Measurements from ENCODE around the gene SPRR3. TPM values are rescaled to one million over a fixed set of nuclear protein-coding genes. Genes with fewer than 3 reads are reported as not detected.
A peak's percentile ranks its signal among the peaks of the same experiment; 100 is the strongest.
"Not testable (repeated sequence)": the region's sequence is repeated elsewhere in the genome, so short reads cannot be mapped to it uniquely, and the experiment has no call there.

The SPRR3 gene
- total RNA-seq, 1 donor from 2014 or later = not detected

DNA sequence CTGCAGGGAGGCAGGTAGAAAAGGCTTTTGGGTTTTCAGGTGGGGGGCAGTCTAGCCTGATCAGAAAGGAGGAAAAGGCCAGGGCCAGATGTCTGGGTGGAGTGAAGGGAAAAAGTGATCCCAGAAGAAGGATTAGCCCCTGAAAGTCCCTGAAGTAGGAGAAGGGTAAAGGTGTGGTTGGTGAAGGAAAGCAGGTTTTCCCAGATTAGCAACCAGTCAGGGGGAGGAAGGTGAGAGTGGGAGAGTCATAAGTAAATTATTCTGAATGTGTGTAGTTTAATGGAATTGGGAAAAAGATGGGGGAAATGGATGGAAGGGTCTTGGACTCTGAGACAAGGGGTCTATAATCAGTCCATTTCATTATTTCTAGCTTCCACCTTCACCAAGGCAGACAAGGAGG lies 18.3 kb upstream of the SPRR3 start:
- DNase-seq (ENCODE audit: low read depth in 2 of 2) = no peak

DNA sequence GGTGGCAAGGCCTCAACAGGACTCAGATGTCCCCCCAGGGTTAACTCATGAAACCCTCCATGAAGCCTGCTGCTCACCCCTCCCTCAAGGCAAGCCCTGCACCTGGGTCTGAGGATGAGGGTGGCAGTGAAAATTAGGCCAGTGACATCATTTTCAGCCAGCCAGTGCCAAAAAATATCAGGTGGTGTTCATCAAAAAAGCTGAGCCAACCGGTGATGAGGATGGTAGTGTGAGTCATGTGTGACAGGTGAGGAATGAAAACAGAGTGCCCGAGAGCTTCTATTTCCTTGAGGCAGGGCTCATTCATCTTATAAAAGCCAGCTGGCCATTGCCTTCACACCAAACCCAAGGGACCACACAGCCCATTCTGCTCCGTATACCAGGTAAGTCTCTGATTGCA lies 17.8 kb upstream of the SPRR3 start, which contains the start of gene SPRR1A:
Gene SPRR1A (plus strand): TSS at position 339 of the 400 bp plus-strand sequence. CDS start 1,150 bp downstream, outside the sequence.
- no peak for DNase-seq (ENCODE audit: low read depth in 2 of 2)

DNA sequence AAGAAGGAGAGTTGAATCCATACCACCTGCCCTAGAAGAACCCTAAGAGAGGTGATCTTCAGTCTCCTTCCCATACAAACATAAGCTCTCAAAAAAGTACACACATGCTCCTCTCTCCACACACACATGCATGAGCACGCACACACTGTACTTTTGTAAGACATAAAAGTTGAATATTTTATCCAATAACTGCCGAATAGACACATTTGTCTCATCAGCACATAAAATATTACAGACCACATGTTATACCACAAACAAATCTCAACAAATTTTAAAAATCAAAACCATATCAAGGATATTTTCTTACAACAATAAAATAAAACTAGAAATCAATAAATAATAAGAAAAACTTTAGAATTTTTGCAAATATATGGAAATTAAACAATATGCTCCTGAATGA lies 15.0 kb upstream of the SPRR3 start:
- no peak for DNase-seq (ENCODE audit: low read depth in 2 of 2)

DNA sequence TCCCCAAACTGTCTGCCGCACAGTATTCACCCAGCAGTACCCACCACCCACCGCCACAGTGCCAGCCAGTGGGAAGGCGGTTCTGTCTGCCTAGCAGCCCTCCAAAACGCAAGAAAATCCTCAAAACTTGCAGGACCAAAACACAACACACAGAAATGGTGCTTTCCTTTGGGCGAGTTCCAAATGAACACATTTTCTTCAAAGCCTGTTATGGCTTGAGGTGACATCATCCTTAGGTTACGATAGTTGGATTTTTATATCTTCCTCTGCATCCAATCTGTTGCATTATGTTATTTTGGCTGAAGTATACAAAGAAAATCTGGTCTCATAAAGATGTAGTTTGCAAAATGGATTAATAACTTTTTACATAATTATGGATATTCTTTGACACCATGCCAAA lies 8.4 kb upstream of the SPRR3 start:
- DNase-seq (ENCODE audit: low read depth in 2 of 2) = no peak

DNA sequence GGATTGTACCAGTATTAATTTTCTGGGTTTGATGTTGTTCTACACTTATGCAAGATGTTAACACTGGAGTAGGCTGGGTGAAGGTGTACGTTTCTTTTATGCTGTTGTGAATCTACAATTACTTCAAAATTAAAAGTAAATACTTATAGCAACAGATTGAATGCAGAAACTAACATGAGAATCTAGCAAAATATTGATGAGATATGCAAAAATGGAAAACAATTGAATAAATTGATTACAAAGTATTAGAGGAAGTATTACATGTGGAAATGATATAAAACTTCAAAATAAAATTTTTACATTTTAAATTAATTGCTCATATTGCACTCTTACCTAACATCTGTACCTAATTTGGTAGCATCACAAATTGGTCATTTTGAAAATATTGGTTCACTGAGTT lies 5.7 kb upstream of the SPRR3 start:
- no peak for DNase-seq (ENCODE audit: low read depth in 2 of 2)

DNA sequence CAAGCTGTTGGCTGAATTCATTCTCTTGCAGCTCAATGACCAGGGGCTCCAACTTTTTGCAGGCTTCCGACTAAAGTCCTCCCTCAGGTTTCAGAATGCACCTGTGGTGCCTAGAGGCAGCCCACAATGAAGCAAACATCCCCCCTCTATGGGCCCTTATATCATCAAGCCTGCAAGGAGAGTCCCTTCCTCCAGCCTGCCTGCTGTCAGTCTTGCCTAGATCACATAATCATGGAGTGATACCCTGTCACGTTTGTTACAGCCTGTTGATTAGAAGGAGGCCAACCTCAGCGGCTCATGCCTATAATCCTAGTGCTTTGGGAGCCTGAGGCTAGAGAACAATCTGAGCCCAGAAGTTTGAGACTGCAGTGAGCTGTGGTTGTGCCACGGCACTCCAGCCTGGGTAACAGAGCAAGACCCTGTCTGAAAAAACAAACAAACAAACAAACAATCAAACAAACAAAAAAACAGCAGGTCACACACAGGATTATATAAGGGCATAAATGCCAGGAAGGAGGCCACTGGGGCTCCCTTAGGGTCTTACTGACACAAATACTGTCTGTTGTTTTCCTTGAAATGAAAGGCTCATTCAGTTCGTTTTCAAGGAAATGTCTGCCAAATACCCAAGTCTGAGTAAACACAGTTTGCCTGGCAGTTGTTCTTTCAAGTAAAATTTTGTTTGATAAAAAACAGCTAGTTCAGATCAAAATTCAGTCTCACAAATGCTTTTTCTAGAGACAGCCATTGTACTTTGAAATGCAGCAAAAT lies 4.7 kb upstream of the SPRR3 start:
- no peak for DNase-seq (ENCODE audit: low read depth in 2 of 2)

DNA sequence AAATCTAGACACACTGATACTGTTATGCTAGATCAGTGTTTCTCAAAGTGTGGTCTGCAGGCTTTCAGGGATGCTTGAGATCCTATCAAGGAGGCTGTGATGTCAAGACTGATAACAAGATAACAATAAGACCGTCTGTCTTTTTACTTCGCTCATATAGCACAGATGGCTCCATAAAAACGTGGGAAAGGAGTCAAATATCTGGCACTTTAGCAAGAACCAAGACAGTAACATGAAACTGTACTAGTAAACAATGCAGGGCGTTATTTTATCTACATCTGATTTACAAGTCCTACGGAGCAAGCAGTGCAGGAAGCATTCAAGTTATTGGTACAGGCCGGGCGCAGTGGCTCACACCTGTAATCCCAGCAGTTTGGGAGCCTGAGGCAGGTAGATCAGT lies 3.6 kb upstream of the SPRR3 start:
- no peak for DNase-seq (ENCODE audit: low read depth in 2 of 2)

DNA sequence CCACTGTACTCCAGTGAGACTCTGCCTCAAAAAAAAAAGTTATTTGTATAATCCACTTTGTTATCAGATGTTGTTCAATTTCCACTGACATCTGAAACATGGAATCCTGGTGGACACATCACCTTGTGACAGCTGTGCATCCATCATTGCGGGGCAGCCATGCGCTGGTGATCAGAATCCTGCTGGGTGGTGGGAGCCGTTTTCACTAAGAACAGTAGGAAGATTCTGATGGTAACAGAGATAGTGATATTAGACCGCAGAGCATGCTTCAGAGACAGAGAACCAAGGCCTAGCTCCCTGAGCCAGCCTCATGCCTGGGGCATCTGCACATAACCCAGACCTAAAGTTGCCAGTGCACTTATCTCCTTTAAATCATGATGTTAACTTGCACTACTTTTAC lies 3.1 kb upstream of the SPRR3 start:
- DNase-seq (ENCODE audit: low read depth in 2 of 2) = no peak

DNA sequence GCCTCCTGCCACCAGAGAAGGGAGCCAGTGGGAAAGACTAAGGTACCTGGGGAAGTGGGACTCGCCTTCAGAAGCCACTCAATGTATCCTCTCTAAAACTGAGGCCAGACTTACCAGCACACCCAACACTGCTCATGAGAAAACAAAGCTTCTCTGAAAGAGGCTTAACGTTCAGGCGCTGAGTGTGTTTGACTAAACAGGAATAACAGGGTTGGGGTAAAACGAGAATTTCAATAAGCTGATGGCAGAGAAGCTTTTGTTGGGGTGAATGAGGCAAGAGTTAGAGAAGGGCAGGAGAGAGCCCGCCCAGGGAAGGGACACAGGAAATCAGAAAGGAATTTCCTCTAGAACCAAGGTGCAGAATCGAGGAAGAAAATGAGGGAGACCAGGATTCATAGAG lies 1.7 kb upstream of the SPRR3 start:
- no peak for DNase-seq (ENCODE audit: low read depth in 2 of 2)

DNA sequence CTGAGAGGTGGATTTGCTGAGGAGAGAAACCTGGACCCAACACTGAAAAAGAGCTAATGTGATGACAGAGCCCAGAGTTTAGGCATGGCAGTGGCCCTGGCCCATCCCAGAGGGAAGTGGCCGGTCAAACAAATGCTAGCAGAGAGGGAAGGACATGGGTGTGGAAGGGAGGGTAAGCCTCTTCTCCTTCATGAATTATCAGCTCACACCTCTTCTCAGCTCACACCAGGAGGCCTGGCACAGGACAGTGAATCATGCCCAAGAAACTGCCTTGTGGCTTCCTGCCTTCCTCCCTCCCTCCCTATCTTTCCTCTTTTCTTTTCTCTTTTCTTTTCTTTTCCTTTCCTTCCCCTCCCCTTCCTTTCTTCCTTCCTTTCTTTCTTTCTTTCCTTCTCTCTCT lies 1.3 kb upstream of the SPRR3 start:
- no peak for DNase-seq (ENCODE audit: low read depth in 2 of 2)

DNA sequence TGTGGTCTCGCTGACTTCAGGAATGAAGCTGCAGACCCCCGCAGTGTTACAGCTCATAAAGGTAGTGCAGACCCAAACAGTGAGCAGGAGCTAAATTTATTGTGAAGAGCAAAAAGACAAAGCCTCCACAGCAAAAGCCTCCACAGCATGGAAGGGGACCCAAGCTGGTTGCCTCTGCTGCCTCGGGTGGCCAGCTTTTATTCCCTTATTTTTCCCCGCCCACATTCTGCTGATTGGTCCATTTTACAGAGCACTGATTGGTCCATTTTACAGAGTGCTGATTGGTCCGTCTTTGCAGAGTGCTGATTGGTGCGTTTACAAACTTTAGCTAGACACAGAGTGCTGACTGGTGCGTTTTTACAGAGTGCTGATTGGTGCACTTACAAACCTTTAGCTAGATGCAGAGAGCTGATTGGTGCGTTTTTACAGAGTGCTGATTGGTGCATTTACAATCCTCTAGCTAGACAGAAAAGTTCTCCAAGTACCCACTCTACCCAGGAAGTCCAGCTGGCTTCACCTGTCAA lies 9.7 kb downstream of the SPRR3 start:
- DNase-seq (ENCODE audit: low read depth in 2 of 2) = not testable (repeated sequence)

DNA sequence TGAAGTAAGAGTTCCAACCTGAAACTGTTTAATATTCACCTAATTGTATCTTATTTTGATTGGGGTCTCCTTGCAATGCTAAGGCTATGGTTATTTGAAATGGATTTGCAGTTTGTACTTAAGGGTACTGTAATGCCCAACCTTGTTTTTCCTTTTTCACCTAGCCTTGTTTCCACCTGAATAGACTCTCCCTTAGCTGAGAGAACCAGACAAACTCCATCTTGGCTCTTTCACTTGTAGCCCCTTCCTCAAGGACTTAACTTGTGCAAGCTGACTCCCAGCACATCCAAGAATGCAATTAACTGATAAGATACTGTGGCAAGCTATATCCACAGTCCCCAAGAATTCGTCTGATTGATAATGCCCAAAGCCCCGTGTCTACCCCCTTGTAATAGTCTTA lies 20.3 kb downstream of the SPRR3 start:
- DNase-seq (ENCODE audit: low read depth in 2 of 2) = not testable (repeated sequence)

DNA sequence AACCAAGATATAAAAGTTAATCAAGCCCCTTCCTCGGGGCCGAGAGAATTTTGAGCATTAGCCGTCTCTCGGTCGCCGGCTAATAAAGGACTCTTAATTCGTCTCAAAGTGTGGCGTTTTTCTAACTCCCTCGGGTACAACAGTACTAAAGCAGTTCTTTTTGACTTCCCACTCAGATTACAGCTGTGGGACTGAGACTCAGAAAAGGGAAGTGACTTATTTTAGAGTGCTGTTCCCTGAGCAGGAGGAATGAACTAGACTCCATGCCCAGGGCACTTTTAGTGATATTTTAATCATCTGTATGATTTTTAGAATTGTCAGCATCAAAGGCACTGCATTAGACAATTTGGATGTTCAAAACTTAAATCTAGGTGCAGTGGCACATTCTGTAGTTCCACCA lies 20.8 kb downstream of the SPRR3 start:
- DNase-seq (ENCODE audit: low read depth in 2 of 2) = not testable (repeated sequence)

DNA sequence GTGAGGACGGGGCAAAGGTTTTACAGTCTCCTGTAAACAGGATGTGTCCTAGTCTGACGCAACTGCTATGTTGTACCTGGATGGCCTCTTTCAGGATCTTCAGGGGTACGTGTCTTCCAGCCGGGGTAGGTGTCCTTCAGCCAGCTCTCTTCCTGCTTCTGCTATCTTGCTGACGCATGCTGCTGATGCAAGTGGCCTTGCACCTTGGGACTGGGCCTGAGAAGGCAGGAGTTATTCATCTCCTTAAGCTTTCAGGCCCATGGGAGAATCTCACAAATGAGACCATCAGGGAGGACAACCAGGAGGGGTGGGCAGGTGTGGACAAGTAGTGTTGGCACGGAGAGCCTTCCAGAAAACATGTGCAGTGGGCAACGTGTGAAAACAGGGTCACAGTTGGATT lies 21.6 kb downstream of the SPRR3 start:
- no peak for DNase-seq (ENCODE audit: low read depth in 2 of 2)

DNA sequence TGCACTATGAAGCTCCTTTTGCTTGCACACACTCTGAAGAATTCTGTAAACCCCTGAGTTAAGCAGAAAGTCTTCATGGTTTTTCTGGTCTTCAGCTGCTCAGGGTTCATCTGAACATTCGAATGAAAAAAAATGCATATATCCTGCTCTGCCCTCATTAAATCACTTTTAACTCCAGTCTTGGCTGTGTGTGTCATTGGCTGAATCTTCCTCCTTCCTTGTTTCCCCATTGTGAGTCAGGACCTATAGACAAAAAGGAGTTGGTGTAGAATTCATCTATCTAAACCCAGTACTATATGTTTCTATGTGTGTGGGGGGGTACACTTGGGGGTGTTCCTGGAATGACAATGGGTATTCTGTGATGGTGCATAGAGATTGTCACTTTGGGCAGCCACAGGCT lies 22.9 kb downstream of the SPRR3 start:
- no peak for DNase-seq (ENCODE audit: low read depth in 2 of 2)

DNA sequence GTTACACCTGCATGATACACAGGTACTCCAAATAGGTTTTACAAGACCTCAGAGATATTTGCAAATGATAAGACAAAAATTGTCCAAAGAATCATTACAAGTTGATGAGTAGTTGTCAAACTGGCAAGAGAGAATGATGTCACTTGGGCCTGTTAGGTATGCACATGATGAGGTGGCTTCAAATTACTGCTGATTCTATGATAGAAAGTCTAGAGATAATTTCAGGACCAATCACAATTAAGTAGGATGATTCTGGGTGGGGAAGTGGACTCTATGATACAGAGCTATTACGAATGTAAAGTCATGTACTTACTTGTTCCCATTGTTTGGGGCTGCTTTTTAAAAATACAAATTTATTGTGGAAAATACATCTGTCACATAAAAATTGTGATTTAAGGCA lies 24.2 kb downstream of the SPRR3 start:
- DNase-seq (ENCODE audit: low read depth in 2 of 2) = no peak

DNA sequence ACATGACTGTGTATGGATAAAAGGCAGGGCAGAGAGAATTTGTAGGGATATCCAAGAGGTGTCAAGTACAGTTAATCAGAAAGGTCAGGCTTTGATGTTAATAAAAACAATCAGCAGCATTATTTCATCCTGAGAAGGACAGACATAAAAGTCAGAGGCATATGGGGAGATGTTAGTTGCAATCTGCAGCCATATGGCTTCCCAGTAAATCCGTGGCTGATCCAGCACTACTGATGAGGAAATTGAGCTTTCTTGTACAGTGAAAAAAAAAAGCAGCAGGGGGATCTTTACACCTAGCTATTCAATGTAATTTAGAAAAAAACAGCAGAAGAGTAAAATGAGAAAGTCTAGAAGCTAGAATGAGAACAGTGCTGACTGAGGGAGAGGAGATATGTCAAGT lies 27.2 kb downstream of the SPRR3 start:
- no peak for DNase-seq (ENCODE audit: low read depth in 2 of 2)

DNA sequence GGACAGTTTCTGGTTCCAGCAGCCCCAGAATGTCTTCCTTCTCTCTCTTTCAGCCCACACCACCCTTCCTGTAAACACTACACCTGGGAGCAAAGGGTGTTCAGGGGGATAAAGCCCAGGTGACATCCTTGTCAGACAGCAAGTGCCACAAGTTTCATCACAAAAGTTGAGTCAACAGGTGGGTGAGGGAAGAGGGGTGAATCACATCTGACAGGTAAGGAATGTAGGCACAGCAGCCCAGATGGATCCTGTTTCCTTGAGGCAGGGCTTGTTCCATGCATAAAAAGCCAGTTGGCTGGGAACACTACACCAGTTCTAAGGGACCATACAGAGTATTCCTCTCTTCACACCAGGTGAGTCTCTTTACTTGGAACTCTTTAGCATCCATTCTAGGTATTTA lies 29.3 kb downstream of the SPRR3 start, which contains the start of gene SPRR1B:
Gene SPRR1B (plus strand): TSS at position 309 of the 400 bp plus-strand sequence. CDS start 1,143 bp downstream, outside the sequence.
- DNase-seq (ENCODE audit: low read depth in 2 of 2) = no peak

DNA sequence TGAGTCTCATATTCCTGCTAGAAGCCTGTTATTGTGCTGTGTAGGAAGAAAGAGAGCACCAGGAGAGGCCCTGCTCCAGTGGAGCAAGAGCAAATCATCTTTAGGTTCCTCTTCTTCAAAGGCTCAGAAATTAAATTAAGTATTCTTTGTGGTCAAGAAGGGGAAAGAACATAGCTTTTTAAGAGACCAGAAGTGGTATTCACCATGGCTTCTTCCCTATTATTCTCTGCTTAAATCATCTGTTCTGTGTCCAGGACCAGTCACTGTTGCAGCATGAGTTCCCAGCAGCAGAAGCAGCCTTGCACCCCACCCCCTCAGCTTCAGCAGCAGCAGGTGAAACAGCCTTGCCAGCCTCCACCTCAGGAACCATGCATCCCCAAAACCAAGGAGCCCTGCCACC lies 30.5 kb downstream of the SPRR3 start:
- DNase-seq (ENCODE audit: low read depth in 2 of 2) = no peak

DNA sequence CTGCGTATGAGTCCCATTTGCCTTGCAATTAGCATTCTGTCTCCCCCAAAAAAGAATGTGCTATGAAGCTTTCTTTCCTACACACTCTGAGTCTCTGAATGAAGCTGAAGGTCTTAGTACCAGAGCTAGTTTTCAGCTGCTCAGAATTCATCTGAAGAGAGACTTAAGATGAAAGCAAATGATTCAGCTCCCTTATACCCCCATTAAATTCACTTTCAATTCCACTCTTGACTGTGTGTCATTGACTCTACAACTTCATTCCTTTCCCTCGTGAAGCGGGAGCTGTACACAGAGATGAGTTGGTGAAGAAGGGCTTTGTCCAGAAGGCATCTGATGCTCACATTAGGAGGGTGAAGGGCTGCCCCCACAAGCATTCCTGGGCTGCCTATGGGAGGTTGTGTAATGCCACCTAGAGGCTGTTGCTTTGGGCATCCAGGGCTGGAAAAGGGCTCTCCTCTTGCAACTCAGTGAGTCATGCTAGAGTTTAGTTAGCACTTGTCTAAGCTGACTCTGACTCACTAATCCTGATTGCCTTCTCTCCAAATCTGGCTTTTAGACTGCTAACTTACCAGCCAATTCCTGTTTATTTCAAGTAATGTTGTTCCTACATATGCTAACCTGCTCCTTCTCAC lies 31.2 kb downstream of the SPRR3 start:
- DNase-seq (ENCODE audit: low read depth in 2 of 2) = peak in 1 of 2 donors; percentile 1

DNA sequence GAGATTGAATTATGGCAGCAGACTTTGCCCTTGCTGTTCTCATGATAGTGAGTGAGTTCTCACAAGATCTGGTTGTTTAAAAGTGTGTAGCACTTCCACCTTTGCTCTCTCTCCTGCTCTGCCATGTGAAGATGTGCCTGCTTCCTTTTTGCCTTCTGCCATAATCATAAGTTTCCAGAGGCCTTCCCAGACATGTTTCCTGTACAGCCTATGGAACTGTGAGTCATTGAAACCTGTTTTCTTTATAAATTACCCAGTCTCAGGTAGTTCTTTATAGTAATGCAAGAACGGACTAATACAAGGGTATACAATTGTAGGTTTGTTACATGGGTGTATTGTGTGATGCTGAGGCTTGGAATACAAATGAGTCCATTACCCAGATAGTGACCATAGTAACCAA lies 33.7 kb downstream of the SPRR3 start:
- DNase-seq (ENCODE audit: low read depth in 2 of 2) = no peak

DNA sequence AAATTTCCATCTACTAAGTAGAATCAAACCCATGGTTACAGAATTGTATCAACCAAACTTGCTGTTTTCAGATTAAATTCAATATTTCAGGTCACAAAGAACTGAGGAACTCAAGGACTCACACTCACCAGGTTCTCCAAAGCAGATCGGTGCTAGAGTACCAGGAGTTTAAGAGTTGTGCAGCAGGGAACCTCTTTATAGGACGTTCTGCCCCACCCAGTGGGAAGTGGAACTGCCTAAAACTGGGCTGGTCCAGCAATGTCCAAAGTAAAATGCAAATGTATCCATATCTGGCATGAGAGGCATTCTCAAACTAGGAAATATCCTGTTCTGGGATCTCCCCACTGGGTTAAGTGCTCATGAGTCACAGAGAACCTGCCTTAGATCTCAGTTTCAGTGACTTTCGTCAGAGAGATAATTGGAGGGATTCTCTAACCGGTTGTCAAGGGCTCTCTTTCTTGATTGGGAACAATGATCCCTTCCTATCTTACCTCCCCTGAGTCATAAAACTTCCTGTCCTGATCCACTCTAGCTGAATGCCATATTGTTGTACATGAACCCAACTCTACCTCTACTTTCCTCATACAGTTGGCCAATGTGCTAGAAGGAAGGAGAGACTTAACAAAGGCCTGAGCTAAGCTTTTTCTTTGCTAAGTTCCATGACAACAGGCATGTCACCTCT lies 39.5 kb downstream of the SPRR3 start, which contains the start of gene SPRR2D:
Gene SPRR2D (minus strand): TSS at position 171 of the 682 bp plus-strand sequence. CDS start 774 bp downstream, outside the sequence.
- DNase-seq (ENCODE audit: low read depth in 2 of 2) = no peak

Data from dermis microvascular lymphatic vessel endothelial cell (primary cell).